ENCODE measurements around the gene IWS1. TPM values are rescaled to one million over a fixed set of nuclear protein-coding genes. Genes with fewer than 3 reads are reported as not detected.

IWS1 gene
- total RNA-seq, 2 experiments from 2014 or later = 57.0 to 57.1 TPM

GRCh38 chr2:127508631-127509034, 17.7 kb downstream of the IWS1 start:
- H3K9me3 Mint-ChIP-seq = no peaks in the 10 kb centered on the region
- H3K4me3 Mint-ChIP-seq = no peak overlapping the region
- no peak for DNase-seq
- H3K4me1 Mint-ChIP-seq (ENCODE audit: low read depth) = peaks cover 75% of the 10 kb centered on the region
- intact Hi-C loops (cut with micrococcal nuclease) = no loop called here
- H3K27me3 Mint-ChIP-seq = no peaks in the 10 kb centered on the region
- ChIA-PET CTCF (interaction anchor here (1.4 kb wide), 1 partner anchor 83 kb away, joined by 4 read pairs; no protein-coding TSS in a partner anchor), POLR2A (no interaction called here)
- no peak overlapping the region for H3K27ac Mint-ChIP-seq
- H3K36me3 Mint-ChIP-seq = peaks cover 24% of the 10 kb centered on the region

DNA sequence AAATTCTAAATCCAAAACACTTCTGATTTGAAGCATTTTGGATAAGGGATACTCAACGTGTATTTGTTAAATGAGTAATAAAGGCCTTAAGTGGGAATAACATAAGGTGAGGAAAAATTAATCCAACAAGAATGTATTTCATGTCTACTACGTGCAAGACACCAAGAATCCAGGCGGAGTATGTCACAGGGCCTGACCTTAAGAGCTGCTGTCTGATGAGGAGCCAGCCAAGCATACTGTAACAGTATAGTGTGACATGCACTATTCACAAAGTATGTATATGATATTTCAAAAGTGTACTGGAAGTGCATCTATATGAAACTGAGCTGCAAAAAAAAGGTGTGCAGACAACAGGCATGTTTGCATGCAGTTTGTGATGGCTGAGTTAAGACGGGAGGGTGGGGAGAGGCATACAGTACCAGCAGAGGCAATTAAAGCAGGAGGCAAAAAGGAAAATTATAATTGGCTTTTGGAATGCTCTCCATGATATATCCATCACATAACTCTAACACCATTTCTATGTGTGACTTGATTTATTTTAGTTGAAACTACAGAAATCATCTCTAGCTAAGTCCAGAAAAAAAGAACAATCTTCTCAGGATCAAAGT, 18.2 kb downstream of the IWS1 start:
- intact Hi-C loops (cut with micrococcal nuclease) = no loop called here
- no peaks in the 10 kb centered on the region for H3K9me3 Mint-ChIP-seq
- H3K4me1 Mint-ChIP-seq (ENCODE audit: low read depth) = peaks cover 72% of the 10 kb centered on the region
- H3K27ac Mint-ChIP-seq = no peak overlapping the region
- H3K27me3 Mint-ChIP-seq = no peaks in the 10 kb centered on the region
- peaks cover 26% of the 10 kb centered on the region for H3K36me3 Mint-ChIP-seq
- ChIA-PET CTCF (interaction anchor here (1.4 kb wide), 1 partner anchor 83 kb away, joined by 4 read pairs; no protein-coding TSS in a partner anchor), POLR2A (no interaction called here)
- DNase-seq = no peak
- H3K4me3 Mint-ChIP-seq = no peak overlapping the region

DNA sequence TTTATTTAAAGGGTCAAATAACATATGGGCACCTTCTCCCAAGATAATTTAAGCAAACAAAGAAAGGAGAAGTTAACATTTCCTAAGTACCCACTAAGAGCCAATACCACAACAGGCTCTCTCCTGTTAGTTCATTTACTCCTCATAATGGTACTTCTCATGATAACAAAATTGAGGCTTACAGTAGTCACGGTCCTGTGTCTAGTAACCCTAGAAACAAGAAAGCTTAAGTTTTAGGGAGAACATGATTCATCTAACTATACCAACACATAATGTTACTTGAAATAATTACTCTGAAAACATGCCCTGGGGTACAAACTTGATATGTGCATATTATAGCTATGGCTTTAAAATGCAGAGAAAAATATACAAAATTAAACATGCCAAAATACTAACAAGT, 19.8 kb downstream of the IWS1 start:
- ChIA-PET CTCF (interaction anchor here (1.1 kb wide), 1 partner anchor 85 kb away, joined by 3 read pairs; no protein-coding TSS in a partner anchor), POLR2A (no interaction called here)
- no peaks in the 10 kb centered on the region for H3K27me3 Mint-ChIP-seq
- no peak overlapping the region for H3K4me3 Mint-ChIP-seq
- H3K9me3 Mint-ChIP-seq = no peaks in the 10 kb centered on the region
- peaks cover 41% of the 10 kb centered on the region for H3K36me3 Mint-ChIP-seq
- peaks cover 57% of the 10 kb centered on the region for H3K4me1 Mint-ChIP-seq (ENCODE audit: low read depth)
- intact Hi-C loops (cut with micrococcal nuclease) = no loop called here
- no peak for DNase-seq
- no peak overlapping the region for H3K27ac Mint-ChIP-seq

- no peak for DNase-seq
- peaks cover 40% of the 10 kb centered on the region for H3K4me1 Mint-ChIP-seq (ENCODE audit: low read depth)
- no peaks in the 10 kb centered on the region for H3K9me3 Mint-ChIP-seq
- ChIA-PET CTCF (interaction anchor here (0.7 to 1.7 kb wide), 5 partner anchors 9 to 308 kb away, joined by 3 to 5 read pairs (median 4); no protein-coding TSS in a partner anchor), POLR2A (interaction anchor here (1.6 kb wide), 1 partner anchor 22 kb away, joined by 6 read pairs; the partner anchor contains the start of gene IWS1)
- H3K27me3 Mint-ChIP-seq = no peaks in the 10 kb centered on the region
- intact Hi-C loops (cut with micrococcal nuclease) = no loop called here
- H3K27ac Mint-ChIP-seq = peak overlapping the region; percentile 10
- H3K4me3 Mint-ChIP-seq = no peak overlapping the region
- peaks cover 48% of the 10 kb centered on the region for H3K36me3 Mint-ChIP-seq
Observed at GRCh38 chr2:127504552-127505430, 21.5 kb downstream of the IWS1 start.

- Mint-ChIP-seq H3K27ac (no peak overlapping the region), H3K9me3 (no peaks in the 10 kb centered on the region), H3K27me3 (no peaks in the 10 kb centered on the region), H3K4me3 (no peak overlapping the region), H3K4me1 (ENCODE audit: low read depth) (peaks cover 29% of the 10 kb centered on the region), H3K36me3 (peaks cover 52% of the 10 kb centered on the region)
- no peak for DNase-seq
- CTCF ChIA-PET = interaction anchor here (1.7 kb wide), 2 partner anchors 24 to 88 kb away, joined by 4 to 5 read pairs; no protein-coding TSS in a partner anchor
- intact Hi-C loops (cut with micrococcal nuclease) = no loop called here
- POLR2A ChIA-PET = no interaction called here
Observed at GRCh38 chr2:127503491-127503890, 22.8 kb downstream of the IWS1 start.

DNA sequence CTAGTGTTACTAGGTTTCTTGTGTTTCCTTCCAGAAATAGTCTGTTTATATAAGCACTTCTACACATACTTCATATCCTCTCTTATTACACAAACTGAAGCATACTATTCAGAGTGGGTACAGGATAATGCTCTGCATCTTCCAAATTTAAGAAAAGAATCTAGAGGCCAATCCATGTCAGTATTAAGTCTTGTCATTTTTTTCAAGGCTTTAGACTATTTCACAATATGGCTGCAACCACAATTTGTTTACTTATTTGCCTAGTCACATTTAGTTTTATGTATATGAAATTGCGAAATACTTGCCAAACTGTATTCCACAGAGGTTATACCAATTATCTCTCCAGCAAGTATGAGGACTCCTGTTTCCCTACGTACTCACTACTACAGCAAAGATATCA, 27.9 kb downstream of the IWS1 start:
- Mint-ChIP-seq H3K4me1 (ENCODE audit: low read depth) (peaks cover 12% of the 10 kb centered on the region), H3K27ac (no peak overlapping the region), H3K27me3 (no peaks in the 10 kb centered on the region), H3K4me3 (no peak overlapping the region), H3K9me3 (no peaks in the 10 kb centered on the region), H3K36me3 (peaks cover 55% of the 10 kb centered on the region)
- ChIA-PET CTCF (no interaction called here), POLR2A (no interaction called here)
- intact Hi-C loops (cut with micrococcal nuclease) = no loop called here
- no peak for DNase-seq

DNA sequence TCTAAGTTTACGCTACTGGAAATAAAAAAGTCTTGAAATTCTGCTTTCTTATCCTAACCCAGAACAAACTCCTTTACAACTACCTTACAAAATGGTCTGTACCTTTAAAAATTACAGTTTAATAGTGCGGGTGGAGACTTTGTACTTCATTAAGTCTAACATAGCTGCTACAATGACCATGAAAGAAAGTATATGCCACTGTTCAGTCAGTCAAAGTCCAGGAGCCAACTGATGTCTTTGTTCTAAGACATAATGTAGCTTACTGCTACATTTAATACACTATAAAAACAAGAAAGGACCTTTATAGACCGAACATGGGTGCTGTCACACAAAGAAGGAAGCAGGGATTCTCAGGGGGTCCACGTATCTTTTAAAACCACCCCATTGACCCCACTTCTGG, 36.0 kb downstream of the IWS1 start:
- Mint-ChIP-seq H3K9me3 (no peaks in the 10 kb centered on the region), H3K27me3 (no peaks in the 10 kb centered on the region), H3K4me1 (ENCODE audit: low read depth) (peaks cover 28% of the 10 kb centered on the region), H3K27ac (no peak overlapping the region), H3K4me3 (no peak overlapping the region), H3K36me3 (peaks cover 54% of the 10 kb centered on the region)
- CTCF ChIA-PET = interaction anchor here (1.0 to 2.1 kb wide), 2 partner anchors 11 to 293 kb away, joined by 3 to 10 read pairs; no protein-coding TSS in a partner anchor
- DNase-seq = no peak
- POLR2A ChIA-PET = no interaction called here
- intact Hi-C loops (cut with micrococcal nuclease) = no loop called here

GRCh38 chr2:127486247-127487058, 39.8 kb downstream of the IWS1 start:
- Mint-ChIP-seq H3K4me1 (ENCODE audit: low read depth) (peaks cover 34% of the 10 kb centered on the region), H3K36me3 (peaks cover 47% of the 10 kb centered on the region), H3K9me3 (no peaks in the 10 kb centered on the region), H3K27me3 (no peaks in the 10 kb centered on the region), H3K27ac (peak overlapping the region; percentile 10), H3K4me3 (no peak overlapping the region)
- intact Hi-C loops (cut with micrococcal nuclease) = no loop called here
- ChIA-PET CTCF (no interaction called here), POLR2A (no interaction called here)
- no peak for DNase-seq

- peaks cover 42% of the 10 kb centered on the region for H3K36me3 Mint-ChIP-seq
- H3K9me3 Mint-ChIP-seq = no peaks in the 10 kb centered on the region
- H3K27me3 Mint-ChIP-seq = no peaks in the 10 kb centered on the region
- H3K4me3 Mint-ChIP-seq = no peak overlapping the region
- intact Hi-C loops (cut with micrococcal nuclease) = no loop called here
- peak overlapping the region; percentile 61 for H3K27ac Mint-ChIP-seq
- DNase-seq = no peak
- H3K4me1 Mint-ChIP-seq (ENCODE audit: low read depth) = peaks cover 34% of the 10 kb centered on the region
- POLR2A ChIA-PET = no interaction called here
- CTCF ChIA-PET = no interaction called here
Observed at GRCh38 chr2:127485694-127486071, 40.6 kb downstream of the IWS1 start.

- Mint-ChIP-seq H3K27ac (peak overlapping the region; percentile 61), H3K4me3 (no peak overlapping the region), H3K27me3 (no peaks in the 10 kb centered on the region), H3K9me3 (no peaks in the 10 kb centered on the region), H3K4me1 (ENCODE audit: low read depth) (peaks cover 34% of the 10 kb centered on the region), H3K36me3 (peaks cover 42% of the 10 kb centered on the region)
- ChIA-PET POLR2A (no interaction called here), CTCF (no interaction called here)
- no peak for DNase-seq
- intact Hi-C loops (cut with micrococcal nuclease) = no loop called here
Observed at GRCh38 chr2:127485051-127485693, 41.1 kb downstream of the IWS1 start.

DNA sequence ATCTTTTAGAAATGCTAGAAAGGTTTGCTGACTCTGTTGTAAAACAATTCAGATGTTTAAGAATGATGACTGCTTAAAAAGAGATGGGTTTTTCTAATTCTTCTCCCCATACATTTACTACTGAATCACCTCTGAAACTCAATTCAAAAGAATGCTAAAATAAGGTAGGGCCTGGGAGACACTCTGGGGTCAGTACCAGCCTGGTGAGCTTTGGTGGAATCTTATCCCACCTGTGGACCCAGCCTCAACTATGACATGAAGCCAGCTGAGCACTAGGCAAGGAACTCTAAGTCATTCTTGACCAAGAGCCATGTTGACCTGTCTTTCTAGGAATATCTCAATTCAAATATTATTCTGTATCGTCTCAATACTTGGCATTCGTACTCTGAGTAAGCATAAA, 44.3 kb downstream of the IWS1 start:
- Mint-ChIP-seq H3K4me3 (no peak overlapping the region), H3K4me1 (ENCODE audit: low read depth) (peaks cover 22% of the 10 kb centered on the region), H3K27me3 (no peaks in the 10 kb centered on the region), H3K36me3 (peaks cover 27% of the 10 kb centered on the region), H3K27ac (no peak overlapping the region), H3K9me3 (no peaks in the 10 kb centered on the region)
- intact Hi-C loops (cut with micrococcal nuclease) = no loop called here
- CTCF ChIA-PET = no interaction called here
- POLR2A ChIA-PET = no interaction called here
- no peak for DNase-seq
